Neural cell (in vitro differentiated cells): ENCODE measurements around the gene HMCN2.

Experiments
- POLR2AphosphoS5 ChIP-seq: IDR thresholded peaks from 2 replicates; pipeline ENCODE4 v1.6.1; 2012
- TF ChIP-seq, protein P1 (sequence below): fragments of 450-650 bp; IDR thresholded peaks from 2 replicates; pipeline ENCODE4 v1.5.1; 2014; ENCODE audit warnings: antibody characterized with exemption, mild to moderate bottlenecking, moderate library complexity; ENCODE audit not compliant: poor library complexity, severe bottlenecking

DNA sequence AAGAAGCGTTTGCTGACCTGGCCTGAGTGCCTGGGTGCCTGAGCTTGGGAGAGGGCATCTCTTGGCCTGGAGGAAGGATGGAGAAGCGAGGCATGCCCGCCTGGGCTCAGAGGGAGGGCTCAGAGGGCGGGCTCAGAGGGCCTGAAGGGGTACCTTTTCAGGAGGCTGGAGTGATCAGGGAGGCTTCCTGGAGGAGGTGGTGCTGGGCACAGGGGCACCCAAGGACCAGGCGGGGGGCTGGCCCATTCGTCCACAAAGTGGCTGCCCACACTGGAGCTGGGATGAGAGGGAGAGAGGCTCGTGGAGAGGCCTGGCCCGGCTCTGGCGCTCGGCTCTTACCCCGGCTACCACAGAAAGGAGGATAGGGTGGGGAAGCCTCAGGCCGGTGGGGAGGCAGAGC, 212.0 kb downstream of the HMCN2 start:
- TF ChIP-seq, protein P1, sequence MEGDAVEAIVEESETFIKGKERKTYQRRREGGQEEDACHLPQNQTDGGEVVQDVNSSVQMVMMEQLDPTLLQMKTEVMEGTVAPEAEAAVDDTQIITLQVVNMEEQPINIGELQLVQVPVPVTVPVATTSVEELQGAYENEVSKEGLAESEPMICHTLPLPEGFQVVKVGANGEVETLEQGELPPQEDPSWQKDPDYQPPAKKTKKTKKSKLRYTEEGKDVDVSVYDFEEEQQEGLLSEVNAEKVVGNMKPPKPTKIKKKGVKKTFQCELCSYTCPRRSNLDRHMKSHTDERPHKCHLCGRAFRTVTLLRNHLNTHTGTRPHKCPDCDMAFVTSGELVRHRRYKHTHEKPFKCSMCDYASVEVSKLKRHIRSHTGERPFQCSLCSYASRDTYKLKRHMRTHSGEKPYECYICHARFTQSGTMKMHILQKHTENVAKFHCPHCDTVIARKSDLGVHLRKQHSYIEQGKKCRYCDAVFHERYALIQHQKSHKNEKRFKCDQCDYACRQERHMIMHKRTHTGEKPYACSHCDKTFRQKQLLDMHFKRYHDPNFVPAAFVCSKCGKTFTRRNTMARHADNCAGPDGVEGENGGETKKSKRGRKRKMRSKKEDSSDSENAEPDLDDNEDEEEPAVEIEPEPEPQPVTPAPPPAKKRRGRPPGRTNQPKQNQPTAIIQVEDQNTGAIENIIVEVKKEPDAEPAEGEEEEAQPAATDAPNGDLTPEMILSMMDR, result no peak
- no peak for TF ChIP-seq POLR2AphosphoS5
